ENCODE results near the gene SLC8A3.

The SLC8A3 gene

GRCh38 chr14:70171726-70172125, 17.0 kb downstream of the SLC8A3 start:
- DNase-seq, result no peak

GRCh38 chr14:70170976-70171375, 17.8 kb downstream of the SLC8A3 start:
- no peak for DNase-seq

DNA sequence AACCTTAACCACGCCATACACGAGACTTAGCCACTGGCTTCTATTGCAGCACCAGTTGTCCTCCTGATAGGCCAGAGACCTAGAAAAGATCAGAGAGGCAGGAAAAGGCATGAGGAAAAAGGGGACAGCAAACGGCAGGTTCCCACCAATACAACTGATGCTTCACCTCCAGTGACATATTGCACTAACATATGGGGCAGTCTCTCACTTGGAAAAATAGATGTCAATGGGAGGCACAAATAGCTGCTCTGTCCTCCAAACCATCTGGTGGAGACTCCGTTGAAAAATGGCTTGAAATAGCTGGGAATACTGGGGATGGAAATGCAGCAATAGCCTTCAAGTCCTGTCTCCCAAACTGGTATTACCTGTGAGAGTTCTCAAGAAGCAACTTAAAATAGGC, 20.3 kb downstream of the SLC8A3 start:
- no peak for DNase-seq

GRCh38 chr14:70166530-70167203, 22.1 kb downstream of the SLC8A3 start:
- no peak for DNase-seq

GRCh38 chr14:70162358-70162757, 26.4 kb downstream of the SLC8A3 start:
- no peak for DNase-seq

DNA sequence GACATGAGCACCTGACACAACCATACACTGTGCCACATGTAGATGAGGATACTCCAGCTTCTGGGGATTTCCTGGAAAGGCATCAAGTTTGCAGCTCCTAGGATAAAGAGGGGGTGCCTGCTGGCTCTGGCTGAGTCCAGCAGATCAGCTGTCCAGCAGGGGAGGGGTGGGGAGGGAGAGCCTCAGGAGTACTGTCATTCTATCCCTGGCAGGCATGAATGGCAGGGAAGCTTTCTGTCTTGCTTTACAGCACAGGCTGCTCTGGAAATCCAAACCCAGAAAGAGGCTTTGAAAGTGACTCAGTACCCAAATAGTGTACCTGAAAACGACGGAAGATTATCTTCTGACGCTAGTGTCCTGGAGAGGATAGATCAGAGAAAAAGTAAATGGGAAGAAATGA, 32.2 kb downstream of the SLC8A3 start:
- DNase-seq, result no peak

- no peak for DNase-seq
Observed at GRCh38 chr14:70152704-70153103, 36.0 kb downstream of the SLC8A3 start.

DNA sequence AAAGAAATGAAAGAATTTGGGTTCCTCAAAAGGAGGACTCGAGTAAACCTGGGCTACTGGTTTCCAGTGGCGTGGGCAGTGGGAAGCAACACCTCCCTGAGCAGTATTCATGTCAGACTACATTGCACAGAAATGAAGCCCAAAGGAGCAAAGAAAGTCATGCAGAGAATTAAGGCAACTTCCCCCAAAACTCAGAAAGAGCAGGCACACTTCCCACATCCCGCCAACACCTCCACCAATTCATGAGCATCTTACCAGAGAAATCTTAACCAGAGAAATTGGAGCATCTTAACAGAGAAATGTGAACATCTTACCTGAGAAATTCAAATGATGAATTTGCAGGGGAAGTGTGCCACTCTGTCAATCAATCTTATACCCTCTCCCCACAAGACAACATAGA, 36.7 kb downstream of the SLC8A3 start:
- no peak for DNase-seq

DNA sequence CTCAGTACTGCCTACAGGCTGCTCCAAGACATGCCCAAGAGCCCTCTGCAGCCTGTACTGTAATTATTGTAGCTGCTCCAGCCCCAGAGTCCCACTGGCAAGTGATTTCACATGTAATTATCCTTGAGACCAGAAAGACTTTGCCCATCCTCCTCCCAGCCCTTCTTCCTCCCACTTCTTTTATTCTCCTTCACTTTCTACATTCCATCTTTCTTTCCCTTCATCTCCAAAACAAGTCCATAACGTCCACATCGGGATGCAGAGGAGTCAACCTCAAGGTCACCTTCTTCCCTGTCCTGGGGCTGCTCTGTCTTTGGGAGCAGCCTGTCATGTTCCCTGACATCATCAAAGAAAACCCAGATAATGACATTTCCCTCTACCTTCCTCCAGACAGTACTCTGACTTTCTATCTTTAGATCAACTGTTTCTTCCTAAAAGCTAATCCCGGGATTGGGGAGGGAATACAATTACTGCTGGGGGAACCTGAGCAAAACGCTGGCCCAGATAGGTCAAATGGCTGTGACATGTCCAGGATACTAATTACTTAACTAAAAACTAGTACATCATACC, 39.1 kb downstream of the SLC8A3 start:
- DNase-seq, result no peak

DNA sequence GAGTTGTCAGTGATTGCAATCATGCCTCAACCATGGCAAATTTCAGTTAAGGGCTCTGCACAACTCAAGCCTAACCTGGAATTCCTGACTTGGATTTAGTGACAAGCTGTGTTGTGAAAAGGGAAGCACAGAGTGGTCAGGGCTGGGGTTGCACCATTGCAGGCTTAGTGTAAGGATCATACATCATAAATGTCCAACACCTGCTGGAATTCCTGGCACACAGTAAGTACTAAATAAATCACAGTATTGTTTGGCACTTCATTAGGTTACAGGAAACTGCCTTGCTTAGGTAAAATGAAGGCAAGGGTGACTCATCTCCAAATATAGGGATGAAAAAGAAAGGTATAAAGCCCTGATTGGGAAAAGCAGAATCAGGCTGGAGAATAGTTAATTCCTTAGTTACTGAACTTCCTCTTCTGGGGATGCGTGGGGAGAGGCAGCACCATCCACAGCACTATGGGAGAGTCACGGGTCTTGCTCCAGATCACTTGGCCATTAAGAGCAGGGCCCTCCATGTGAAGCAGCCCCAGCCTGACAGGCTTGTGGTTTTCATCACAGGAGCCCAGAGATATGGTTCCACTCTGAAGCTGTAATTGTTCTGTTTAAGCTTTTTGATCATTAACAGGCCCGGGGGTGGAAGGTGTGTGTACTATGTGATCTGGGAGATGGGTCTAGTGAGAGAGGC, 39.7 kb downstream of the SLC8A3 start:
- DNase-seq, result no peak

DNA sequence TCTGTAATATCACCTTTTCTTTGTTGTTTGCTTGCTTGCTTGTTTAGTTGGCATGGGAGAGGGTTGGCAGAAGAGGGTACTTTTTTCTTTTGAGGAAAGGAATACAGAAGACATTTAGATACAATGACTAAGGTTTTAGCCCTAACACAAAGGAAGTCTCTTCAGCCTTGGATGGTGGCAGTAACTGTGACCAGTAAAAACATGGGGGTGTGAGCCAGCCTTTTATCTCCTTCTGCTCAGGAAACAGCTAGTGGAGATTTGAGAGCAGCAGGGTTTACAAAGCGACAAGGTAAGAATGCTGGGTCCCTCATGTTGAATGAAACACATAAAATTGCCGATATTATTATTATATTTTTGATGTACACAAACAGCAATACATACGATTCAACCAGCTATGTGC, 40.4 kb downstream of the SLC8A3 start:
- DNase-seq, result no peak

- no peak for DNase-seq
Observed at GRCh38 chr14:70144046-70144445, 44.7 kb downstream of the SLC8A3 start.

DNA sequence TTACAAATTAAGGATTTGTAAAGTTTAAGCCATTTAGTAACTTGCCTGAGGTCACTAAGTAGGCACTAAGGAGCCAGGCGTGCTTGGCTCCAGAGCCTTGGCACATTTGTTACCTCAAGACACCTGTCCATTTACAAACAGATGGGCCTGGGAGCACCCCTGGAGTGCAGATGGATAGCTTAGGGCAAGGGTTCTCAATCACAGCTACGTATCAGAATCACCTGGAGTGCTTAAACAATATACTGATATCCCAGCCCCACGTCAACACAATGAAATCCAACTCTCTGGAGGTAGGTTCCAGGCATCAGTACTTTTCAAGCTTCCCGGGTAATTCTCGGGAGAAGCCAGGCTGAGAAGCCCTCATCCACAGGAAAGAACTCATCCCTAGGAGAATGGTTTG, 45.4 kb downstream of the SLC8A3 start:
- DNase-seq, result no peak

- DNase-seq, result no peak
Observed at GRCh38 chr14:70140614-70141013, 48.1 kb downstream of the SLC8A3 start.

DNA sequence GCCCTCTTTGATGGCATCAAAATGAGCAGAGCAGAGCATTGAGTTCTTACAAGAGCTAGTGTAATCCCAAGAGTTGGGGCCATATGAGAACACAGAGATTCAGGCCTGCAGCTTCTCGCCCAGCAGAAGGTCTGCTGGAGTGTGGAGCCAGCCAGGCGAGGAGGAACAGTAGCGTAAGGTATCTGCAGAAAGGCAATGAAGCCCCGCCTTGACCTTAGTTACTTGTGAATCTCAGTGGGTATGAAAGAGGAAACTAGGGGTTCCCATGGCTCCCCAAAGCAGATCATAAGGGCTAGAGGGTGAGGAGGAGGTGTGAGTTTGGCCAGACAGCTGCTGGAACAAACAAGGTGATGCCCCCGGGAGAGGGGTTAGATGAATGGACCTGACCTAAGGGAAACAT, 49.4 kb downstream of the SLC8A3 start:
- no peak for DNase-seq

GRCh38 chr14:70137788-70138187, 51.0 kb downstream of the SLC8A3 start:
- DNase-seq, result no peak

DNA sequence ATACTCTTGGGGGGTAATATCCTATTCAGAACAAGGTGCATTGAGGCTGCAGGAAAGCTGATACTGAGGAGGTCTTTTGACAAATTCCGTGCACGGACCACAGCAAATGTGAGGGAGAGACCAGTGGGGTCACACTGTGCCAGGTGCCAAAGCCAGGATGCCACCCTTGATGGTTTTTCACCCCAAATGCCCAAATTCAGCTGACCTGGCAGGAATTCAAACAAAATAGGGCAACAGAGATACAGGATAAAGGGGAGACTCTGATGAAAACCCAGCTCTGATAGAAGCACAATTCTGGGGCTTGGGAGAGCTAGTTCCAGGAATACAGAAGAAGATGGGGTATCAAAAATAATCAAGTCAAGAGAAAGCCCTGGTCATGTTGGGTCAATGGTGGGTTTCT, 55.3 kb downstream of the SLC8A3 start:
- DNase-seq, result no peak

DNA sequence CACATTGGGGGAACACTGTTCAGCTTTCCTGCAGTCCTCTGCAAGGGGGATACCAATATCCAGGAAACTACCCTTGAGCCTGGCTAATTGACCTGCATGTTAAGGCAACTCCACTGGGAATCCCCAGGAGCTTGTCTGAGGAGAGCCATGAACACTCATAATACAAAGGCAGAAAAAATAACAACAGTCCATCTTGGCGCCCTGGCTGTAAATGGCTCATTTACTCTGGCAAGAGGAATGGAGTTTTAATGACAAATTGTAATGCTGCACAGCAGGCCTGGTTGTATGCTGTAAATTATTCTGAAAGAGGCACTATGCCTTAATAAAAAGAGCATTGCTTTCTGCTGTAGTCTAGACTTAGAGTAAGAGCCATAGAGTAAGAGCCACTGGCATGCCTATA, 58.3 kb downstream of the SLC8A3 start:
- no peak for DNase-seq

GRCh38 chr14:70127186-70127585, 61.6 kb downstream of the SLC8A3 start:
- DNase-seq, result no peak

- DNase-seq, result no peak
Observed at GRCh38 chr14:70123796-70124195, 65.0 kb downstream of the SLC8A3 start.

DNA sequence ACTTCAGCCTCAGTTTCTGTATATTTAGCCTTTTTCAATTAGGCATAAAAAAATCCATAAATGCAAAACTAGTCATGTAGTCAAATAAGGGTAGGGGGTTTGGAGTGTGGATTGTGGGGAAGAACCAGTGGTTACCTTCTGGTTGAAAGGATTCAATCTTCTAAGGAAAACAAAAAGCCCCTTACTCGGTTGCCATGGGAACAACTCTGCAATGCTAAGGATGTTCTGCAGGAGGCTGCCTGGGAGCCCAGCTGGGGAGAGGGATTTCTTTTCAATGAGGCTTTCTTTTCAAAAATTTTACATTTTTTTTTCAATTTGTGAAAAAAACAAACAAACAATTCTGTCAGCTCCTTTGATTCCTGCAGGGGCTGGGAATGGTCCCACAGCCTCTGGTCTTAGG, 67.2 kb downstream of the SLC8A3 start:
- no peak for DNase-seq

DNA sequence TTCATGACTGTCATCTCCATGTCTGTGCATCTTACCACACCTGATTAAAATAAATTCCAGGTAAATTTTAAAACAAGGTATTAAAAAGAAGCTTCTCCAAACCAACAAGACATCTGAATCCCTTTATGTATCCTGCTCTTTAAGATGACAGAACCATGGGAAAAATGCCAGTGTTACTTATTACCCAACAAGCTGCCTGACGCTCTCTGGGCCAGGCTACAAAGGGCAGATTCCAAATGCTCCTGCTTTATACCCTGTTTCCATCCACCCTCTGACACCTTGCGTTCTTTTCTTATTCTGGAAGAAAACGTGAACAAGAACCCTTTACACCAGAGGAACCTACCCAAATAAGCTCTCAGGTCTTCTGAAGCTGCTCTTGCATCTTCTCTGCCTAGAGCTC, 70.7 kb downstream of the SLC8A3 start:
- no peak for DNase-seq

- no peak for DNase-seq
Observed at GRCh38 chr14:70116278-70116677, 72.5 kb downstream of the SLC8A3 start.

- no peak for DNase-seq
Observed at GRCh38 chr14:70114621-70115156, 74.1 kb downstream of the SLC8A3 start.
